Fibroblast of pulmonary artery (primary cell): Measurements from ENCODE around the gene DDB1.
A peak's percentile ranks its signal among the peaks of the same experiment; 100 is the strongest.

ENCODE experiments used
- DNase-seq: peaks from one replicate; pipeline ENCODE4 v3.0.0-alpha.2; 2010; ENCODE audit warnings: low read depth
- H3K4me3 ChIP-seq: replicated peaks from 2 replicates; pipeline ENCODE4 v1.5.1; 2011; ENCODE audit warnings: low read depth, mild to moderate bottlenecking, control low read depth, low read length, moderate library complexity
- CTCF ChIP-seq: IDR thresholded peaks from 2 replicates; pipeline ENCODE4 v1.5.1; 2011; ENCODE audit warnings: mild to moderate bottlenecking, control low read depth, low read length, inconsistent platforms; ENCODE audit errors: missing control alignments

DDB1 gene

GRCh38 chr11:61328351-61328750 lies 4.6 kb downstream of the DDB1 start:
- H3K4me3 ChIP-seq = no peak overlapping the region
- no peak for TF ChIP-seq CTCF
- no peak for DNase-seq

DNA sequence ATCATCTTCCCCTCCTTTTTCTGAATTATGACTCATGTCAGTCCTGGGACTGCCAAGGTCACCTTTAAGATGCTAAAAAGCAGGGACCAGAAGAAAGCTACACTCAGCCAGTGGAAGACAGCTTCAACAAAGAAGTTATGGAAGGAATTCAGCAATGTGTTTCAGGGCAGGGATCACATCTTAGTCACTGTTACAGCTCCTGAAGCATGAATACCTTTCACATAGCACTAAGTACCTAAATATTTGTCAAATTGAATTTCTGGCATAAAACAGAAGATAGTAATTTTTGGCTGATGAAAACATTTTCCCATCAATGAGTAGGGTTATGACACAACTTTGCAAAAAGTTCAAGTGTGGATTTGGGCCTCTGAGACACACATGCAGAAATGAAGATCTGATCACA lies 5.2 kb downstream of the DDB1 start:
- no peak overlapping the region for H3K4me3 ChIP-seq
- TF ChIP-seq CTCF = no peak
- DNase-seq = peak; percentile 25

- no peak for TF ChIP-seq CTCF
- DNase-seq = peak; percentile 64
- H3K4me3 ChIP-seq = no peak overlapping the region
Measured at GRCh38 chr11:61325649-61326414, 7.1 kb downstream of the DDB1 start.

DNA sequence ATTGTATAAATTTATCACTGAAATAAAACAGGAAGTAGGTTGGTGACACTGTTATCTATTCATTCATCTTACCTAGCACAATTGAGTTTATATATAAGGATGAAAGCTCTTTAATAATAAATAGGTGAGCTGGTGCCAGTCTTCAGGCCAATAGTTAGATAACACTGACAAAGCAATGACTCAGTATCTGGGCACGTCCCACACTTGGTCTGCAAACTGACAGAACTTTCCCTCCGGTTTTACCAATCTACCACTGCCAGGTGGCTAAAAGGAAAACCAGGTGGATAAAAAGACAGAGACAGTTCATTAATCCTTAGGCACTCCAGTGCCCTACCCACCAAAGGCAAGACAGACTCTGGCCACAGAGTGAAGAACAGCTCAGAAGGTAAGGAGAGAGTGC lies 17.6 kb downstream of the DDB1 start:
- H3K4me3 ChIP-seq = no peak overlapping the region
- TF ChIP-seq CTCF = no peak
- no peak for DNase-seq

DNA sequence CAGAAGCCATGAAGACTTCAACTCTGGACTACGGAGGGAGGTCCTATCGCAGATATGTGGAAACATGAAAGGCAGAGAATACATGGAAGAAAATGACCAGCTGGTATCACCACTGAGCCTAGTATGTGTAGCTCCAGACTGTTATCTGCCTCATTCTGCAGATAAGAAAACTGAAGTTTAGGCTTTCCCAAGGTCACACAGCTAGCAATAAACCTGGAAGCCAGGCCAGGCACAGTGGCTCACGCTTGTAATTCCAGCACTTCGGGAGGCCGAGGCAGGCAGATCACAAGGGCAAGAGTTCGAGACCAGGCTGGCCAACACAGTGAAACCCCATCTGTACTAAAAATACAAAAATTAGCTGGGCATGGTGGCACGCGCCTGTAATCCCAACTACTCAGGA lies 22.2 kb downstream of the DDB1 start:
- DNase-seq = no peak
- no peak overlapping the region for H3K4me3 ChIP-seq
- no peak for TF ChIP-seq CTCF

- TF ChIP-seq CTCF = no peak
- no peak for DNase-seq
- H3K4me3 ChIP-seq = no peak overlapping the region
Measured at GRCh38 chr11:61309739-61310138, 23.2 kb downstream of the DDB1 start.

DNA sequence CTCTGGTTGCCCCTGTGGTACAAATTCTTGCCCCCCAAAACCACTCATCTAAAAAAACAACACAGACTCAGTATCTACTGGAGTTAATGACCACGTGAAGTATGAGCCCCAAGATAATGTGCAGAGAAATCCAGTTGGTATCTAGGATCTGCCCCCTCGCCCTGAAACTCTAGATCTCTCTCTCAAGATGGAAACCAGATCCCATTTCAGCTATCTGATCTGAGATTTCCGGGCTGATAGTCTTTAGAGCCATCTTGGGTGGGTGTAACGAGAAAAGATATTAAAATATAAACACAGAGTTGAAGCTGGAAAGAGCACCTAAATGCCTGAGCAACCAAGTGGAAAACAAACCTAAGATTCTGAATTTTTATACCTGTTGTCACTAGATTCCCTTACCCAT lies 23.8 kb downstream of the DDB1 start:
- TF ChIP-seq CTCF = no peak
- H3K4me3 ChIP-seq = no peak overlapping the region
- DNase-seq = no peak
